Measurements from ENCODE around the gene HOXD13.

The HOXD13 gene

GRCh38 chr2:176106581-176107539 is 14.3 kb downstream of the HOXD13 start, which contains the start of gene HOXD11:
TSS of gene HOXD11 (plus strand) at chr2:176107280. CDS start at chr2:176107356, 76 bp downstream.
- DNase-seq = no peak

- DNase-seq = no peak
Measured at GRCh38 chr2:176107731-176108181, 15.2 kb downstream of the HOXD13 start.

- no peak for DNase-seq
Measured at GRCh38 chr2:176109192-176109901, 16.8 kb downstream of the HOXD13 start.

GRCh38 chr2:176109946-176110345 is 17.4 kb downstream of the HOXD13 start:
- DNase-seq = no peak

GRCh38 chr2:176110415-176111308 is 18.1 kb downstream of the HOXD13 start:
- DNase-seq = no peak

- DNase-seq = no peak
Measured at GRCh38 chr2:176111309-176111663, 18.8 kb downstream of the HOXD13 start.

GRCh38 chr2:176111846-176112374 is 19.4 kb downstream of the HOXD13 start:
- no peak for DNase-seq

GRCh38 chr2:176112375-176113302 is 20.1 kb downstream of the HOXD13 start:
- no peak for DNase-seq

GRCh38 chr2:176114120-176114929 is 21.8 kb downstream of the HOXD13 start:
- no peak for DNase-seq

- no peak for DNase-seq
Measured at GRCh38 chr2:176114930-176115625, 22.6 kb downstream of the HOXD13 start.

GRCh38 chr2:176115883-176116813 is 23.6 kb downstream of the HOXD13 start, which contains the start of gene HOXD10:
TSS of gene HOXD10 (plus strand) at chr2:176116778. CDS start at chr2:176116834, 56 bp downstream.
- DNase-seq = no peak

GRCh38 chr2:176117162-176117822 is 24.8 kb downstream of the HOXD13 start:
- DNase-seq = no peak

GRCh38 chr2:176117823-176118371 is 25.4 kb downstream of the HOXD13 start:
- no peak for DNase-seq

- no peak for DNase-seq
Measured at GRCh38 chr2:176118601-176119339, 26.2 kb downstream of the HOXD13 start.

- DNase-seq = no peak
Measured at GRCh38 chr2:176120364-176121189, 28.1 kb downstream of the HOXD13 start.
